ENCODE data around the gene KDM4B.

KDM4B gene

GRCh38 chr19:5137571-5138124 lies 168.7 kb downstream of the KDM4B start:
- Histone ChIP-seq H3K36me3 (ENCODE audit: low read depth) (peaks cover 9% of the 10 kb centered on the region), H3K9me3 (ENCODE audit: severe bottlenecking) (no peaks in the 10 kb centered on the region), H3K4me1 (ENCODE audit: insufficient read depth, poor library complexity, severe bottlenecking) (no peaks in the 10 kb centered on the region), H3K4me3 (ENCODE audit: severe bottlenecking) (no peak overlapping the region), H3K27ac (ENCODE audit: poor library complexity, severe bottlenecking) (no peak overlapping the region), H3K27me3 (ENCODE audit: insufficient read depth, poor library complexity, severe bottlenecking) (no peaks in the 10 kb centered on the region)
- TF ChIP-seq, protein P1, sequence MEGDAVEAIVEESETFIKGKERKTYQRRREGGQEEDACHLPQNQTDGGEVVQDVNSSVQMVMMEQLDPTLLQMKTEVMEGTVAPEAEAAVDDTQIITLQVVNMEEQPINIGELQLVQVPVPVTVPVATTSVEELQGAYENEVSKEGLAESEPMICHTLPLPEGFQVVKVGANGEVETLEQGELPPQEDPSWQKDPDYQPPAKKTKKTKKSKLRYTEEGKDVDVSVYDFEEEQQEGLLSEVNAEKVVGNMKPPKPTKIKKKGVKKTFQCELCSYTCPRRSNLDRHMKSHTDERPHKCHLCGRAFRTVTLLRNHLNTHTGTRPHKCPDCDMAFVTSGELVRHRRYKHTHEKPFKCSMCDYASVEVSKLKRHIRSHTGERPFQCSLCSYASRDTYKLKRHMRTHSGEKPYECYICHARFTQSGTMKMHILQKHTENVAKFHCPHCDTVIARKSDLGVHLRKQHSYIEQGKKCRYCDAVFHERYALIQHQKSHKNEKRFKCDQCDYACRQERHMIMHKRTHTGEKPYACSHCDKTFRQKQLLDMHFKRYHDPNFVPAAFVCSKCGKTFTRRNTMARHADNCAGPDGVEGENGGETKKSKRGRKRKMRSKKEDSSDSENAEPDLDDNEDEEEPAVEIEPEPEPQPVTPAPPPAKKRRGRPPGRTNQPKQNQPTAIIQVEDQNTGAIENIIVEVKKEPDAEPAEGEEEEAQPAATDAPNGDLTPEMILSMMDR (IDR thresholded peaks at IDR 0.05; ENCODE audit: poor library complexity, severe bottlenecking) = no peak
- no peak for DNase-seq (ENCODE audit: low spot score)
- no peak for ATAC-seq (ENCODE audit: low read depth)

DNA sequence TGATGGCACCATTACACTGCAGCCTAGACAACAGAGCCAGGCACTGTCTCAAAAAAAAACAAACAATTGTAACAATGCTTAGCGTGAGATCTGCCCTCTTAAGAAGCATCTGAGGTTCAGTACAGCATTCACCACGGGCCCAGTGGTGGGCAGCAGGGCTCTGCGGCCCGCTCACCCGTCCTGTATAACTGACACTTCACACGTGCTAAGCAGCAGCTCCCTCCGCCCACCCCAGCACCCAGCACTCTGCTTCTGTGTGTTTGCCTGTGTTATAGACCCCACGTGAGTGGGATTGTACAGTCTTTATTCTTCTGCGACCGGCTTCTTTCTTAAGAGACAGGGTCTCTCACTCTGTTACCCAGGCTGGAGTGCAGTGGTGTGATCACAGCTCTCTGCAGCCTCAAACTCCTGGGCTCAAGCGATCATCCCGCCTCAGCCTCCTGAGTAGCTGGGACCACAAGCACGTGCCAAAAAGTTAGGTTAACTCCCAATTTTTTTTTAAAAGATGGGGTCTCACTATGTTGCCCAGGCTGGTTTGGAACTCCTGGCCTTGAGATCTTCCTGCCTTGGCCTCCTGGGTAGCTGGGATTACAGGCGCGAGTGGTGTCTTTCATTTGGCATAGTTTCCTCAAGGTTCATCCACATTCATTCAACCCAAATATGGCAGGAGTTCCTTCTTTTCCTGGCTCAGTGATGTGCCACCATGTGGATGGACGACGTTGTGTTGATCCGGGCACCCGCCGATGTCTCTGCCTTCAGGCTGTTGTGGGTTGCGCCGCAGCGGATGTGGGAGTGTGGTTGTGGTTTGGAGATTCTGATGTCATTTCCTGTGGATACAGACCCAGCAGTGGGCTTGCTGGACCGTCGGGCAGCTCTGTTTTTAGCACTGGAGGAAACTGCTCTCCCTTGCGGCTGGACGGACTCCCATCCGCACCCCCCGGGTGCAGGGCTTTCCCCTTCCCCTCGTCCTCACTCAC lies 170.0 kb downstream of the KDM4B start:
- DNase-seq (ENCODE audit: low spot score) (no peak), ATAC-seq (ENCODE audit: low read depth) (no peak)
- H3K27ac ChIP-seq (ENCODE audit: poor library complexity, severe bottlenecking) = no peak overlapping the region
- H3K9me3 ChIP-seq (ENCODE audit: severe bottlenecking) = no peaks in the 10 kb centered on the region
- no peaks in the 10 kb centered on the region for H3K27me3 ChIP-seq (ENCODE audit: insufficient read depth, poor library complexity, severe bottlenecking)
- no peaks in the 10 kb centered on the region for H3K4me1 ChIP-seq (ENCODE audit: insufficient read depth, poor library complexity, severe bottlenecking)
- no peak overlapping the region for H3K4me3 ChIP-seq (ENCODE audit: severe bottlenecking)
- H3K36me3 ChIP-seq (ENCODE audit: low read depth) = peaks cover 9% of the 10 kb centered on the region
- TF ChIP-seq, protein P1 (IDR thresholded peaks at IDR 0.05; ENCODE audit: poor library complexity, severe bottlenecking) = no peak

DNA sequence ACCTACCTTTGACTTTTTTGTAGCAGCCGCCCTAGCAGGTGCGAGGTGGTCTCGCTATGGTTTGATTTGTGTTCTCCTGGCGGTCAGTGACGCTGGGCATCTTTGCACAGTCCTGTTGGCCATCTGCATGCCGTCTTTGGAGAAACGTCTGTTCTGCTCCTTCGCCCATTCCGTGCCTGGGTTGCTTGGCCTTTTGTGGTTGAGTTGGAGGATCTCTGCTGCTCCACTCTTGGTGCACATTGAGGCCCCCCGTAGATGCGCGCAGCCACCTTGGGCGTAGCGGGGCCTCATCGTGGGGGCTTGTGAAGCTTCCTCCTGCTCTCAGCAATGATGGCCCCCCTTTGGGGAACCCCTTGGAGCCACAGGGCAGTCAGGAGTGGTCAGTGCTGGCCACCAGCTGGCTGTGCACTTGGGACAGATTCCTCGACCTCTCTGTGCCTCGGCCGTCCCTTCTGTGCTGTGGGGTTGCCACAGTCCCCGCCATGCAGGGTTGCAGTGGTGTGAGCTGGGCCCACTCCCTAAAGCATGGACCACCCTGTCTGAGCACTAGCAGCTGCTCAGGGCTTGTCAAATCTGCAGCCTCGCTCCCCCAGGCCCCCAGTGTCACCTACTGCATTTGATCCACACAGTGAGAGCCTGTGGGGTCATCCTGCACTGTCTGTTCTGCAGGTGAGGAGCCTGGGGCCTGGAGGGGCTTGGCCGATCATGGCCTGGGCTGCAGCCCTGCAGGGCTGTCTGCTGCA lies 170.8 kb downstream of the KDM4B start:
- H3K4me1 ChIP-seq (ENCODE audit: insufficient read depth, poor library complexity, severe bottlenecking) = no peaks in the 10 kb centered on the region

GRCh38 chr19:5141129-5141849 lies 172.4 kb downstream of the KDM4B start:
- Histone ChIP-seq H3K4me1 (ENCODE audit: insufficient read depth, poor library complexity, severe bottlenecking) (no peaks in the 10 kb centered on the region), H3K4me3 (ENCODE audit: severe bottlenecking) (no peak overlapping the region), H3K27me3 (ENCODE audit: insufficient read depth, poor library complexity, severe bottlenecking) (no peaks in the 10 kb centered on the region), H3K36me3 (ENCODE audit: low read depth) (peaks cover 16% of the 10 kb centered on the region), H3K27ac (ENCODE audit: poor library complexity, severe bottlenecking) (no peak overlapping the region), H3K9me3 (ENCODE audit: severe bottlenecking) (no peaks in the 10 kb centered on the region)
- ATAC-seq (ENCODE audit: low read depth) (no peak), DNase-seq (ENCODE audit: low spot score) (no peak)
- TF ChIP-seq, protein P1 (IDR thresholded peaks at IDR 0.05; ENCODE audit: poor library complexity, severe bottlenecking) = no peak

More for the DNA sequence above, 170.8 kb downstream of the KDM4B start:
- ATAC-seq (ENCODE audit: low read depth) = no peak
- no peaks in the 10 kb centered on the region for H3K27me3 ChIP-seq (ENCODE audit: insufficient read depth, poor library complexity, severe bottlenecking)
- no peak overlapping the region for H3K27ac ChIP-seq (ENCODE audit: poor library complexity, severe bottlenecking)
- TF ChIP-seq, protein P1 (IDR thresholded peaks at IDR 0.05; ENCODE audit: poor library complexity, severe bottlenecking) = no peak
- peaks cover 10% of the 10 kb centered on the region for H3K36me3 ChIP-seq (ENCODE audit: low read depth)
- H3K4me3 ChIP-seq (ENCODE audit: severe bottlenecking) = no peak overlapping the region
- H3K9me3 ChIP-seq (ENCODE audit: severe bottlenecking) = no peaks in the 10 kb centered on the region
- no peak for DNase-seq (ENCODE audit: low spot score)
